ENCODE data around the gene CGB7. TPM values are rescaled to one million over a fixed set of nuclear protein-coding genes. Genes with fewer than 3 reads are reported as not detected.
"Not testable (repeated sequence)": the region's sequence is repeated elsewhere in the genome, so short reads cannot be mapped to it uniquely, and the experiment has no call there.

Gene CGB7
- not detected for total RNA-seq

DNA sequence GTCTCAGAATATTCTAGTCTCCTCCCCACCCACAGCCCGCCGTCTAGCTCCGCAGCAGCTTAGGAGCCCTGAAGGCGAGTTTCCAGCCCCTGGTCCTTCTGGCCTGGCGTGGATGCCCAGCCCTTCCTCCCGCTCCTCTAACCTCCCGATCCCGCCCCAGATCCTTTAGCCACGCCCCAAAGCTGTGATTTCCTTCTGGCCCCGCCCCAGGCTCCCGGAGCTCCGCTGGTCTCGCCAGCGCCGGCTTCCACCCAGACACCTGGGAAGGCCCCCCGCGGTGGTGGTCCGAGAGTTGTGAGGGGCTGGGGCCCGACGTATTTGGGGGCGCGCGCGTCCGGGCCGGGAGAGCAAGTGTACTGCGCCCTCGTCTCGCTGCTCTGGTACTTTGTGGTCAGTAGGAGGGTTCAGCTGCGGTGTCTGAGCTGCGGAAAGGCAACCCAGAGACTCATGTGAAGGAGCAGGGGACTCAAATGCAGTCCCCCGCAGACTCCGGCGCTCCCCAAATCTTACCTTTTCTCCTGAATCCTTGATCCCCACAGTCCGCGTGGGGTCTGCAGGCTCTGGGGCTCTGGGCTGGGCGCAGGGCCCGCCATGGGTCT is at the start of gene CGB7:
Gene CGB7 (minus strand): TSS at position 114 of the 599 bp plus-strand sequence. CDS start 2,374 bp downstream, outside the sequence.
- DNase-seq = no peak

DNA sequence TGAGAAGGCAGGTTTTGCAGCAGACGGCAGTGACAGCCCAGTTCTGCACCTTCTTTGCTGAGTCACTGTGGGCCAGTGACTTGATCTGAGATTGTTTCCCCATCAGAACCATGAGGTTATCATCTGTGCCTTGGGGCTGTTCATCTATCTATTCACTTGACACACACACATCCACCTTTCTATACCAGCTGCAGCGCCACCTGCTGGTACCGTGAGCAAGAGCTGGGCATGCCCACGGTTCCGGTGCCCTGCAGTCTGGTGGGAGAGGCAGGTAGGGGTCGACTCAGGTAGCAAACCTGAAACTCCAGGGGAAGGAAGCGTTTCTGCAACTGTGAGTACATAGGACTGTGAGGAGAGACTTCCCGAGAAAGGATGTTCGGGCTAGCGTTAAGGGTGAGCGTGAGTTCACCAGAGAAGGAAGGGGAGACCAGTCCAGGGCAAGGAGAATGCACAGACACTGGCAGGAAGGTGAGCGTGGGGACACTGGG is 49.1 kb upstream of the CGB7 start:
- DNase-seq = peak; percentile 53

DNA sequence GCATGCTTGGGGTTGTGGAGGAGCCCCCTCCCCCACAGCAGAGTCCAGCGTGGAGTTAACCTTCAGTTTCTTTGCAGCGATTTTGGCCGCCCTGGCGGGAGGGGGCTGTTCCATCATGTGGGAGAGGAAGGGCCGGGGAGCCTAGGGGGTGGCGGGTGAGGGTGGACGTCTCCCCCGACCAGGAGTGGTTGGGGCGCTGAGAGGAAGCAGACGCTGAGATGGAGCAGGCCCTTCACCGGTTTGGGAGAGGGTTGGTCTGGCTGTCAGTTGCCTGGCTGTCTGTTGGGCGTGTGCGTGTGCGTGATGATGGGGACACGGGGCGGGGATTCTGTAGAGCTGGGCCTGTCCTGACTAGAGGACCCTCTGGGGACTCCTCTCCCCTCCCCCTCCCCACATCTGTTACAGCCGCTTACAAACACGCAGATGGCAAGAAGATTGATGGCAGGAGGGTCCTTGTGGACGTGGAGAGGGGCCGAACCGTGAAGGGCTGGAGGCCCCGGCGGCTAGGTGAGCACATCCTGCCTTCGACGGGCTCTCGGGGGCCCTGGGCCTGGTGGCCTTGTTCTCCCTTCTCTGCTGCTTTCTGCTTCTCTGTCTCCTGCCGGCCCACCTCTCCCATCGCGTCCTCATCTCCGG is 46.8 kb upstream of the CGB7 start:
- DNase-seq = no peak

DNA sequence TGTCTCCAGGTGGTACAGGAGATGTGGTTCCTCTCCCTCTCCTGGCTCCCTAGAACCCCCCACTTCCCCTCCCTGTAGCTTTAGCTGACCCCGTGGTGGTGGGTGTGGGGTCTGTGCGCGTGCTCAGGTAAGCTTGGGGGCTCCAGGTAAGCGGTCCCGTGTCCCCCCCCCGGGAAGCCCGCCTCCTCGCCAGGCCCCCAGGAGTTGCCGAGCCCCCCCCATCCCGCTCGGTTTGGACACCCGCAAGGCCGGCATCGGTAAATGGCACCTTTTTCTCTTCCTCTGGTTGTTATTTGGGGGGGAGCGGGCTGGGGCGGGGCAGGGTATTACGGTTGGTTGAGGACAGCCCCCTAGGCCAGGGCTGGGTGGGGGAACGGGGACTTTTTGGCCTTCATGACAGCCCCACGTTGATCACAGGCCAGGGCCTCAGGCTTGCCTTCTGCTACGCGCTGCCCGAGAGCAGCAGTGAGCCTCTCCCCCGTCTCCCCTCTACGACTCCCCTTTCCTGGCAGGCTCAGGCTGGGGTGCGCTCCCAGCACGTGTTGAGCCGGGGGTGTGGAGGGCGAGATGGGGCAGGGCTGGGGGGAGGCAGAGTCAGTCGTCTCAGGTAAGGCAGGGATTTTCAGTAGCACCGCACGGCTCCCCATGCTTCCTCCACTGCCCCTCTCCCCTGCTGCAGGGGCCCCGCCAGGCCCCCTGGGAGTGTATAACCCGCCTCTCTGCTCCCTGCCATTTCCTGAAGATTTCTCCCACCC is 46.0 kb upstream of the CGB7 start:
- no peak for DNase-seq

DNA sequence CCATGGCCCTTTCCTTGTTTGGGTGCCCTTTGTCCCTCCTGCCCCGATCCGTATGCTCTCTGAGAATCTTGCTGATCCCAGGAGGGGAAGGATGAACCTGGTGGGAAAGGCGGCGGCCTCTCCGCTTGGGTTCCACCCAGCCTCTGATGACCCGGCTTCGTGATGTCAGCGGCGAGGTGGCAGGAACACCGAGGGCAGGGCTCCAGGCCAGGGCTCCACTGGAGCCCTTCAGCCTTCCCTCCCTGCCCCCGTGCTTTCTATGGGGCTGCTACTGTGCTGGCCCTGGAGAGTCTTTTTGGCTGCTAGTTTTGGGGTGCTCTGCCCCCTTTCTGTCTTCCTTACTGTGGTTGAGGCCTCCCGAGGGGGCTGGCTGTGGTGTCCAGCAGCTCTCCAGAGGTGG is 44.8 kb upstream of the CGB7 start:
- DNase-seq = no peak

DNA sequence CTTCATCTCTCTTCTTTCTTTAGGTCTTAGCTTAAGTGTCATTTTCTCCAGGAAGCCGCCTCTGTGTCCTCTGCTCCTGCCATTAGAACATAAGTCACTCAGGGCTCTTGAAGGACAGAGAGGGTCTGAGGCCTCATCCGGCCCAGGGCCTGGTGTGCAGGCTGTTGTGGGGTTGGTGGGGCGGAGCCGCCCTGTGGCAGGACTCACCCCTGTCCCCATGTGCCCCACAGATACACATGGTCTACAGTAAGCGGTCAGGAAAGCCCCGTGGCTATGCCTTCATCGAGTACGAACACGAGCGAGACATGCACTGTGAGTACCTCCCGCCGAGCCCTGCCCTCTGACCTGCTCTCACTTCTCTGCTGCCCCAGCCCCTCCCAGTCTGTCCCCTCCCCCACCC is 43.6 kb upstream of the CGB7 start:
- no peak for DNase-seq

DNA sequence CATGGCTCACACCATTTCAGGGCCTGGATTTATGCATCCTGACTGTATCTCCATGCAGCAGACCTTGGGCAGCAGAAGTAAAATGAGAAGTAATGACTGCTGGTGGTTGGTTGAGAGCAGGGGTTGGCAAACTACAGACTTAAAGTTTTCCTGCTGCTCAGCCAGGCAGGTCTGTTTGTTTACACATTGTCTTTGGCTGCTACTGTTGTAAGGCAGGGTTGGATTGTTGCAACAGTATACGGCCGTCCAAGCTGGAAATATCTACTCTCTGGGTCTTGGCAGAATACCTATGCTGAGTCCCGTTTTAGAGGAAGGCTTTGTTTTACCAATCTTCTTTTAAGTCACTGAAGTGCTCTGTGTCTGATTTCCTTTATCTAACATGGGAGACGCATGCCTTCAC is 41.2 kb upstream of the CGB7 start:
- DNase-seq = no peak

DNA sequence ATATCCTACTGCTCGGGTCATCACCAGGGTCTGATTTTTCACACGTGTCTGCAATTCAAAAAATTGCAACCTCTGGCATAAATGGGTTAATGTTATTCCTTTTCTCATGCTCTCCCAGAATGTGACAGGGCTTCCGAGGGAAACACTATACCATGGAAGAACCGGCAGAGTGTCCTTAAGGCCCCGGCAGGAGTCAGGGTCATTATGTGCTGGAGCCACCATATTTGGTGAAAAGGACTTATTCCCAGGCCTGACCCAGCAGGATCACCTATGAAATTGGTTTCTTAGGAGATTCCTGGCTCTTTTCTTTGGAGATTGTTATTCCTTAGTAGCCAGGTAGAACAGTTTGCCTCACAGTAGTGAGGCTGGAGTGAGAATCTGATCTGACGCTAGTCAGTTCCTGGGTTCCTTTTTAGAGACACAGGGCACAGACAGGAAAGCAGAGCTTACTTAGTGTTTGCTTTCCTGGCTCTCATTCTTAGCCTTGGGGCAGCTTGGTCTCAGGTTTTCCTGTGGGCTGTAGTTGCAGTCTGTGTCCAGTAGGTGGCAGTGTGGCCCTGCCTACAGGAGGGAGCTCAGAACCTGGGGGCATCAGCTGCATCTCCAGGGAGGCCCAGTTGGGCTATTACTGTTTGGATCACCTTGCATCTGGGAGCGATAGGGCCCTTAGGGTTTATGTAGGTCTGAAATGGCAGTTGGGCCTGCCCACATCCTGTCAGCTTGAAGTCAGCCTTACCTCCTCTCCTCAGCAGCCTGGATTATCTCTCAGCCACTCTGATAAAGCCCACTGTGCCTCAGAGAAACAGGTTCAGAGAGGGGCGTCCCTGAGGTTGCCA is 40.1 kb upstream of the CGB7 start:
- peak; percentile 70 for DNase-seq

DNA sequence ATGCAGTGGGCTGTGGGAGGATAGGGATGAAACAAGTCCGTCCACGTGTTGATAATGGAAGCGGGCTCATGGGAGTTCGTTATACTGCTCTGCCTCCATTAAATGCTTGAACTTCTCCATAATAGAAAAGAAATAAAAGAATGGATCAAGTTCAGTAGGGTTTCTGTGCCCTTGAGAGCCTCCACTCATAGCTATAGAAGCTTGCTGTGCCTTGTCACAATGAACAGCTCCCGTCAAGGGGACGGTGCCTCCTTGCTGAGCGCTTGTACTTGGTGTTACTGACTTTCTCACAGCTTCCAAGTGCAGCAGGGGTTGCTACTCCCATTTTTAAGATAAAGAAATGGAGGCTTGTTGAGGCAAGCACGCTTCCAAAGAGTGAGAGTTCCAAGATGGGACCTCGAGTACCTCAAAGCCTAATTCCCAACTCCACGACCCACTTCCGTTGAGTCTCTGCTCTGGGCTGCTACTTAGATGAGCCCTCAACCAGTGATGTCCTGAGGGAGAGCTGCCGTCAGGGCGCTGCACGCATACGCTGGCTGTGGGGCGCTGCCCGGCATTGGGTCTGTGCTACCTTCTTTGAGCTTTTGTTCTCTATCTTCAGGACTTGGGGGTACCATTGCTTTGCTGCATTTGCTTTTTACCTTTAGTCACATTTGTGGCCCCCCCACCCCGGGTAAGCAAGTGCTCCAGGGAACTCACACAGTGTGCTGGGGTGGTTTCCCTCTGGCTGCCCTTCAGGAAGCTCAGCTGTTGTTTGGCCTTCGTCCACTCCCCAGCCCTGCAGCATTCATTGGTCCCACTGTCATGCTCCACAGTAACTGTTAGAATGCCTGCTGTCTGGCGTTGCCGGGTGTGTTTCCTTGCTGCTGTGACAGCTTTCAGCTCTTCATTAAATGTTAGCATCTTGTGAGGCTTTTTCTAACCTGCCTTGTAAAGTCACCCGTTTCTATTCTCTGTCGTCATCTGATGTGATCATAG is 37.2 kb upstream of the CGB7 start:
- no peak for DNase-seq

DNA sequence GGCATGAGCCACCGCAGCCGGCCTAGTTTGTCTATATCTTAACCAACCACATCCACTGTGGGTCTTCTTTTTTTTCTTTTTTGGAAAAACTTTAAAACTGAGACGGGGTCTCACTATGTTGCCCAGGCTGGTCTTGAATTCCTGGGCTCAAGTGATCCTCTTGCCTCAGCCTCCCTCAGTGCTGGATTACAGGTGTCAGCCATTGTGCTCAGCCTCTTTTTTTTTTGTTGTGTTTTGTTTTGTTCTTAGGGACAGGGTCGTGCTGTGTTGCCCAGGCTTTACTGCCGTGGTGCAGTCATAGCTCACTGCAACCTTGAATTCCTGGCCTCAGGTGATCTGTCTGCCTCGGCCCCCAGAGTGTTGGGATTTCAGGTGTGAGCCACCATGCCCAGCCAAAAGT is 35.1 kb upstream of the CGB7 start:
- no peak for DNase-seq

DNA sequence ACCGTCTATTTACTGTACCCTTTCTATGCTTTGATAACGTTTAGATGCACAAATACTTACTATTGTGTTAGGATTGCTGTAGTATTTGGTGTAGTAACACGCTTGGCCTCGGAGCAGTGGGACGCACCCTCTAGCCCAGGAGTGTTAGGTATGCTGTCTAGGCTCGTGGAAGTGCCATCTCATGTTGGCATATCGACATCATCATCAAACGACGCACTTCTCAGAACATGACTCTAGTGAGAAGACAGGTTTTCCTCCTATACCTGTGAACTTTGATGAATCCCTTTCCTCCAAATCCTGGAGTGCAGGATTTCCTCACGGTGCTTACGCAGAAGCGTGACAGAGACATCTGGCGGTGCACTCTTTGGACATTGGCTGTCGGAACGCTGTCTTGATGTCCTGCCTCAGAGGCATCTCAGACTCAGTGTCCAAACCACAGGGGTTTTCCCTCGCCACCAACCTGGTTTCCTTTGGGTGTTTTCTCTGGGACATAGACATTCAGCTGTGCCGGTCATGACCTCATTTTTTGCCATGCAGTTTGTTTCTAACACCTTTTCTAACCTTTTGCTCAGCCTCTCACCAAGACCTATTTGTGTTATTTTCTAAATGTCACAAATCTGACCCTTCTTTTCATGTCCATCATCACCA is 34.0 kb upstream of the CGB7 start:
- DNase-seq = no peak

DNA sequence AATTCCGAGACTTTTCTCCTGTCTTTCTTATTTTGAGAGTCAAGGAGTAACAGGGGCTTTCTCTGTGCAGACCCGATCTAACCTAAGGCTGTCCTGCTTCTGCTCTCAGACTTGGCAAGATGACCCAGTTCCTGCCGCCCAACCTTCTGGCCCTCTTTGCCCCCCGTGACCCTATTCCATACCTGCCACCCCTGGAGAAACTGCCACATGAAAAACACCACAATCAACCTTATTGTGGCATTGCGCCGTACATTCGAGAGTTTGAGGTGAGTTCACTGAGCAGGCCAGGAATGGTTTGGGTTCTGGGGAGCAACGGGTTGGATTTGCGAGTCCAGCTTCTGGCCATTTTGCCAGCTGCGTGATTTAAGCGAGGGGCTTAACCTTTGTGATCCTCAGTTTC is 28.7 kb upstream of the CGB7 start:
- DNase-seq = no peak

DNA sequence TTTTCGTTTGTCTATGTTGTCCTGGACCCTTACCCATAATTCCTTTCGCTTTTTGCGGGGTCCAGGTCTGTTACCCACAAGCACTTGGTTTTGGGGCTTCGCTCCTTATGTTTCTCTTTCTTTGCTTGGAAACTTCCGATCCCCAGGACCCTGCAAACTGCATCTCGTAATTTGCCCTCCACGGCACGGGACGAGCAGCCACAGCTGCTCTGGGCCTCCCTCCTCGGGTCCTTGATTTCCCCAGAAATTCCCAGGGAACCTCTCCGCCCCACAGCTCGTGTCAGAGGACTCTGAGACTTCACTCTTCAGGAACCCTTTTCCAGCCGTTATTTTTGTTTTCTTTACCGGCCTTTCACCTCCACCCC is 28.3 kb upstream of the CGB7 start:
- DNase-seq = no peak

DNA sequence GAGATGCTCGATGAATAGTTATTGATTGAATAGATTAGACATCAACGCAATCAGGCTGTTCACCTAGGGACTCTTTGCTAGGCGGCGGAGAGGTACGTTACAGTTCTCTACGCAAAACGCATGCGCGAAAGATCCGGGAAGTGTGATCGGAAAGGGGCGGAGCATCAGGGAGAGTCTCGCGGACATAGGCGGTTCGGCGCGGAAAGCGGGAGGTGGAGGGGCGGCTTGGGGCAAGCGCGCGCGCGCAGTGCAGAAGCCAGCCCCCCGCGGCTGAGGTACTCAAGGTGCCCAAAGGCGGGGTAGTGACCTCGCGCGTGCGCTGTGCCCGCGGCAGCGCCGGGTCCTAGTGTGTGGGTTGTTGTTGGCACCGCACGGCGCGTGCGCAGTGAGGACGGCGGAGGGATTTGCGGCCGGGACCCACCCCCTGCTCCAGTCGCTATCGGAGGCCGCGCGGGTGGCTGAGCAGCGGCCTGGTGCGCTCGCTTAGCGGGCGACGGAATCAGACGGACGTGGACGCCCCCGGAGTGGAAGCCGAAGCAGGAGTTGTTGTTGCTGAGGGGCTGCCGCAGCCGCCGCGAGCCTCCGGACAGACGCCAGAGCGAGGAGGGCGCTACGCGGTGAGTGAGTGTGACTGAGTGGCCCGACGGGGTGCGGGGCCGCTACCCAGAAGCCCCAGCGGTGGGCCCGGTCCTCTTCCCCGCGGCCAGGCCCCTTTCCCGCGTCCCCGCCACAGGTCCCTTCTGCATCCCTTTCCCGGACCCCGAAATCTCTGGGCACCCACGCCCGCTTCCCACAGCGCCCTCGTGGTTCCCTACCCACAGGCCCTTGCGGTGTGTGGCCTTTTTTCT is 27.7 kb upstream of the CGB7 start, which contains the start of gene SNRNP70:
Gene SNRNP70 (plus strand): TSS at position 432 of the 848 bp plus-strand sequence. CDS start 964 bp downstream, outside the sequence.
- DNase-seq = peak; percentile 98

DNA sequence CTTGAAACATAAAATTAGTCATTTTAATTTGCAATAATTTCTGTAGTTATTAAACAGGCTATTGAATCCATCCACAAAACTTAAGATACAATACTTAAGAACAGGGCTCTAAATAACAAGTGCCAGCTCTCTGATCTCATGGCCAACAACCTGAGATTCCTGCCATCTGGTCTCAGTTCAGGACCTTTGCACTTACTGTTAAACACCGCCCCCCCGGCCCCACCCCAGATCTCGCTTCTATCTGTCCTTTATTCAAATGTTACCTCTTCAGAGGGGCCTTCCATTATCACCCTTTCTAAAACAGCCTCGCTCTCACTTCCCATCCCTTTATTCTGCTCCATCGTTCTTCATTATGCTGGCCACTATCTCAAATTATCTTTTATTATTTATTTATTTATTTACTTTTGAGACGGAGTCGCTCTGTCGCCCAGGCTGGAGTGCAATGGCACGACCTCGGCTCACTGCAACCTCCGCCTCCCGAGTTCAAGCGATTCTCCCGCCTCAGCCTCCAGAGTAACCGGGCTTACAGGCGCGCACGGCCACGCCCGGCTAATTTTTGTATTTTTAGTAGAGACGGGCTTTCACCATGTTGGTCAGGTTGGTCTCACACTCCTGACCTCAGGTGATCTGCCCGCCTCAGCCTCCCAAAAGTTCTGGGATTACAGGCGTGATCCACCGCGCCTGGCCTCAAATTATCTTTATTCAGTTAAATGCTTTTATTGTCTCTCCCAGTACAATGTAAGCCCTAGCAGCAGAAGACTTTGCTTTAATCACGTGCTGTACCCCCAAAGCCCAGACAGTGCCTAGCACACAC is 26.9 kb upstream of the CGB7 start:
- DNase-seq = no peak

DNA sequence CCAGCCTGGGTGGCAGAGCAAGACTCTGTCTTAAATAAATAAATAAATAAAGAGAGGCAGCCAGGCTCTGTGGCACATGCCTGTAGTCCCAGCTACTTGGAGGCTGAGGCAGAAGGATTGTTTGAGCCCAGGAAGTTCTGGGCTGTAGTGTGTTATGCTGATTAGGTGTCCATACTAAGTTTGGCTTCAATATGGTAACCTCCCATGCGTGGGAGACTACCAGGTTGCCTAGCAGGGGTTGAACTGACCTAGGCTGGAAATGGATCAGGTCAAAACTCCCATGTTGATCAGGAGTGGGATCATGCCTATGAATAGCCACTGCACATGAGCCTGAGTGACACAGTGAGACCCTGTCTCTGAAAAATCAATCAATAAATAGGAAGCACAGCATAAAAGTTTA is 23.7 kb upstream of the CGB7 start:
- no peak for DNase-seq

DNA sequence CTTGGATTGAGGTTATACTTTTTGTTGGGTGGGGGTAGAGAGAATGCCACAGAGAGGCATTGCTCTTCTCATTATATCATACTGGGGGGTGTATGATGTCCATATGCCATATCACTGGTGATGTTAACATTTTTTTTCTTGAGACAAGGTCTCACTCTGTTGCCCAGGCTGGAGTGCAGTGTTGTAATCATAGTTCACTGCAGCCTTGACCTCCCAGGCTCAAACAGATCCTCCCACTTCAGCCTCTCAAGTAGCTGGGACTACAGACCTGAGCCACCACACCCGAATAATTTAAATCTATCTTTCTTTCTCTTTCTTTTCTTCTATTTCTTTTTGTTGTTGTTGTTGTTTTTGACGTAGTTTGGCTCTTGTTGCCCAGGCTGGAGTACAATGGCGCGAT is 22.8 kb upstream of the CGB7 start:
- DNase-seq = no peak

DNA sequence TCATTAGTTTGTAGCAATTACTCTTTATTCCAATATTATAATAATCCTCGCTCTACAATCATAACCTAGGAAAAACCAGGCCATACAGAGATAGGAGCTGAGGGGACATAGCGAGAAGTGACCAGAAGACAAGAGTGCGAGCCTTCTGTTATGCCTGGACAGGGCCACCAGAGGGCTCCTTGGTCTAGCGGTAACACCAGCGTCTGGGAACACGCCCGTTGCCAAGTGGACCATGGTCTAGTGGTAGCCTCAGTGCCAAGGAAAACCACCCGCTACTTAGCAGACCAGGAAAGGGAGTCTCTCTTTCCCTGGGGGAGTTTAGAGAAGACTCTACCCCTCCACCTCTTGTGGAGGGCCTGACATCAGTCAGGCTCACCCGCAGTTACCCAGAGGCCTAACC is 17.3 kb upstream of the CGB7 start:
- not testable (repeated sequence) for DNase-seq

Measured in effector CD4-positive, alpha-beta T cell (primary cell).